ENCODE results near the gene CAV3. TPM values are rescaled to one million over a fixed set of nuclear protein-coding genes. Genes with fewer than 3 reads are reported as not detected.

Gene CAV3
- total and polyA plus RNA-seq, 4 donors, result not detected

DNA sequence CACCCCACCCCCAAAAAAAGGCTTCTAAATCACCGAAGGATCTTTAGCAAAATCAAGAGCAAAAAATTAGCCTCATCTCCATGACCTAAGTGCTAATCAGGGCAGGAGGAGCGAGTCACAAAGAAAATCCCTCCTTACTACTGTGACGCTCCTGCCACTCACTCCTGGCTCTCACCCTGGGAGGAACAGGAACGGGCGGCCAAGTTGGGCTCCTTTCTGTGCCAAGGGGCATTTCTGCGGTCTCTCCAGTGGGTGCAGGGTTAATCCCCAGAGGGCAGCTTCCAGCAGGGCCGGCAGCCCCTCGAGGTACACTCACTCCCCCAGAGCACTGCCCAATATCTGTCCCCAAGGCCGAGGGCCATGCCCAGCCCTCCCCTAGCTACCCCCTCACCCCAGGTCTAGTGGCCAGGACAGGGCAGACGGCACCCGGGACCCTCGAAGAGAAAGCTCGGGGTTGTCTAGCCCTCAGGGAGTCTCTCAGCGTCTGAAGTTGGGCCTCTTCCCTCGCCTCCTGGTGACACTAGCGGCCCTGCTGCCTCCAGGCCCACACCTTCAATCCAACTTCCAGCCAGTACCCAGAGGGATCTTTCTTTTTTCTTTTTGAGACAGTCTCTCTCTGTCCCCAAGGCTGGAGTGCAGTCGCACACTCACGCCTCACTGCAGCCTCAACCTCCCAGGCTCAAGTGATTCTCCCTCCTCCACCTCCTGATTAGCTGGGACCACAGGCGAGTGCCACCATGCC is 706 bp downstream of the CAV3 start:
- TF ChIP-seq FOXA2 (IDR thresholded peaks at IDR 0.05) (no peak), RXRA (IDR thresholded peaks at IDR 0.05) (no peak), HNF4A (conservative IDR thresholded peaks at IDR 0.05) (no peak), SP1 (IDR thresholded peaks at IDR 0.05) (no peak), TAF1 (conservative IDR thresholded peaks at IDR 0.05) (no peak), EGR1 (IDR thresholded peaks at IDR 0.05; ENCODE audit: low read depth in 2 of 2) (no peak), FOXA1 (IDR thresholded peaks at IDR 0.05) (no peak), RAD21 (IDR thresholded peaks at IDR 0.05) (no peak), JUND (IDR thresholded peaks at IDR 0.05) (no peak), GABPA (IDR thresholded peaks at IDR 0.05 in 1 of 2, conservative IDR thresholded peaks at IDR 0.05 in 1 of 2) (no peak), HNF4G (IDR thresholded peaks at IDR 0.05) (no peak), YY1 (IDR thresholded peaks at IDR 0.05) (no peak)
- TF ChIP-seq, protein P1, sequence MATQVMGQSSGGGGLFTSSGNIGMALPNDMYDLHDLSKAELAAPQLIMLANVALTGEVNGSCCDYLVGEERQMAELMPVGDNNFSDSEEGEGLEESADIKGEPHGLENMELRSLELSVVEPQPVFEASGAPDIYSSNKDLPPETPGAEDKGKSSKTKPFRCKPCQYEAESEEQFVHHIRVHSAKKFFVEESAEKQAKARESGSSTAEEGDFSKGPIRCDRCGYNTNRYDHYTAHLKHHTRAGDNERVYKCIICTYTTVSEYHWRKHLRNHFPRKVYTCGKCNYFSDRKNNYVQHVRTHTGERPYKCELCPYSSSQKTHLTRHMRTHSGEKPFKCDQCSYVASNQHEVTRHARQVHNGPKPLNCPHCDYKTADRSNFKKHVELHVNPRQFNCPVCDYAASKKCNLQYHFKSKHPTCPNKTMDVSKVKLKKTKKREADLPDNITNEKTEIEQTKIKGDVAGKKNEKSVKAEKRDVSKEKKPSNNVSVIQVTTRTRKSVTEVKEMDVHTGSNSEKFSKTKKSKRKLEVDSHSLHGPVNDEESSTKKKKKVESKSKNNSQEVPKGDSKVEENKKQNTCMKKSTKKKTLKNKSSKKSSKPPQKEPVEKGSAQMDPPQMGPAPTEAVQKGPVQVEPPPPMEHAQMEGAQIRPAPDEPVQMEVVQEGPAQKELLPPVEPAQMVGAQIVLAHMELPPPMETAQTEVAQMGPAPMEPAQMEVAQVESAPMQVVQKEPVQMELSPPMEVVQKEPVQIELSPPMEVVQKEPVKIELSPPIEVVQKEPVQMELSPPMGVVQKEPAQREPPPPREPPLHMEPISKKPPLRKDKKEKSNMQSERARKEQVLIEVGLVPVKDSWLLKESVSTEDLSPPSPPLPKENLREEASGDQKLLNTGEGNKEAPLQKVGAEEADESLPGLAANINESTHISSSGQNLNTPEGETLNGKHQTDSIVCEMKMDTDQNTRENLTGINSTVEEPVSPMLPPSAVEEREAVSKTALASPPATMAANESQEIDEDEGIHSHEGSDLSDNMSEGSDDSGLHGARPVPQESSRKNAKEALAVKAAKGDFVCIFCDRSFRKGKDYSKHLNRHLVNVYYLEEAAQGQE (IDR thresholded peaks at IDR 0.05), result no peak
- TF ChIP-seq, protein P2, sequence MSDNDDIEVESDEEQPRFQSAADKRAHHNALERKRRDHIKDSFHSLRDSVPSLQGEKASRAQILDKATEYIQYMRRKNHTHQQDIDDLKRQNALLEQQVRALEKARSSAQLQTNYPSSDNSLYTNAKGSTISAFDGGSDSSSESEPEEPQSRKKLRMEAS (IDR thresholded peaks at IDR 0.05), result no peak
- TF ChIP-seq, protein P3, sequence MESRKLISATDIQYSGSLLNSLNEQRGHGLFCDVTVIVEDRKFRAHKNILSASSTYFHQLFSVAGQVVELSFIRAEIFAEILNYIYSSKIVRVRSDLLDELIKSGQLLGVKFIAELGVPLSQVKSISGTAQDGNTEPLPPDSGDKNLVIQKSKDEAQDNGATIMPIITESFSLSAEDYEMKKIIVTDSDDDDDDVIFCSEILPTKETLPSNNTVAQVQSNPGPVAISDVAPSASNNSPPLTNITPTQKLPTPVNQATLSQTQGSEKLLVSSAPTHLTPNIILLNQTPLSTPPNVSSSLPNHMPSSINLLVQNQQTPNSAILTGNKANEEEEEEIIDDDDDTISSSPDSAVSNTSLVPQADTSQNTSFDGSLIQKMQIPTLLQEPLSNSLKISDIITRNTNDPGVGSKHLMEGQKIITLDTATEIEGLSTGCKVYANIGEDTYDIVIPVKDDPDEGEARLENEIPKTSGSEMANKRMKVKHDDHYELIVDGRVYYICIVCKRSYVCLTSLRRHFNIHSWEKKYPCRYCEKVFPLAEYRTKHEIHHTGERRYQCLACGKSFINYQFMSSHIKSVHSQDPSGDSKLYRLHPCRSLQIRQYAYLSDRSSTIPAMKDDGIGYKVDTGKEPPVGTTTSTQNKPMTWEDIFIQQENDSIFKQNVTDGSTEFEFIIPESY (IDR thresholded peaks at IDR 0.05), result no peak
- TF ChIP-seq, protein P4, sequence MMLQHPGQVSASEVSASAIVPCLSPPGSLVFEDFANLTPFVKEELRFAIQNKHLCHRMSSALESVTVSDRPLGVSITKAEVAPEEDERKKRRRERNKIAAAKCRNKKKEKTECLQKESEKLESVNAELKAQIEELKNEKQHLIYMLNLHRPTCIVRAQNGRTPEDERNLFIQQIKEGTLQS (IDR thresholded peaks at IDR 0.05), result no peak
- TF ChIP-seq, protein P5, sequence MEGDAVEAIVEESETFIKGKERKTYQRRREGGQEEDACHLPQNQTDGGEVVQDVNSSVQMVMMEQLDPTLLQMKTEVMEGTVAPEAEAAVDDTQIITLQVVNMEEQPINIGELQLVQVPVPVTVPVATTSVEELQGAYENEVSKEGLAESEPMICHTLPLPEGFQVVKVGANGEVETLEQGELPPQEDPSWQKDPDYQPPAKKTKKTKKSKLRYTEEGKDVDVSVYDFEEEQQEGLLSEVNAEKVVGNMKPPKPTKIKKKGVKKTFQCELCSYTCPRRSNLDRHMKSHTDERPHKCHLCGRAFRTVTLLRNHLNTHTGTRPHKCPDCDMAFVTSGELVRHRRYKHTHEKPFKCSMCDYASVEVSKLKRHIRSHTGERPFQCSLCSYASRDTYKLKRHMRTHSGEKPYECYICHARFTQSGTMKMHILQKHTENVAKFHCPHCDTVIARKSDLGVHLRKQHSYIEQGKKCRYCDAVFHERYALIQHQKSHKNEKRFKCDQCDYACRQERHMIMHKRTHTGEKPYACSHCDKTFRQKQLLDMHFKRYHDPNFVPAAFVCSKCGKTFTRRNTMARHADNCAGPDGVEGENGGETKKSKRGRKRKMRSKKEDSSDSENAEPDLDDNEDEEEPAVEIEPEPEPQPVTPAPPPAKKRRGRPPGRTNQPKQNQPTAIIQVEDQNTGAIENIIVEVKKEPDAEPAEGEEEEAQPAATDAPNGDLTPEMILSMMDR (IDR thresholded peaks at IDR 0.05; ENCODE audit: low read depth, low read length, missing input control), result no peak
- no peaks in the 10 kb centered on the region for H3K4me1 ChIP-seq (ENCODE audit: control insufficient read depth in 4 of 4, insufficient read depth in 4 of 4, low read length in 3 of 4)
- DNase-seq (ENCODE audit: low spot score), result no peak
- H3K27ac ChIP-seq (ENCODE audit: low read depth in 1 of 2, low read length in 2 of 2), result no peak overlapping the region
- H3K9me3 ChIP-seq (ENCODE audit: control insufficient read depth in 4 of 4, low read length in 3 of 4), result no peaks in the 10 kb centered on the region
- H3K9ac ChIP-seq (ENCODE audit: low read depth in 1 of 2, low read length in 2 of 2), result no peak overlapping the region
- WGBS, result 90% methylated on average over 19 of the region's 19 CpGs
- H3K36me3 ChIP-seq (ENCODE audit: control insufficient read depth in 4 of 4, insufficient read depth in 3 of 4, low read depth in 1 of 4, low read length in 3 of 4), result no peaks in the 10 kb centered on the region
- no peaks in the 10 kb centered on the region for H3K27me3 ChIP-seq (ENCODE audit: control insufficient read depth in 4 of 4, insufficient read depth in 4 of 4, low read length in 3 of 4)
- H3K4me3 ChIP-seq (ENCODE audit: low read depth in 1 of 3, low read length in 3 of 3), result no peak overlapping the region

Measured in liver (tissue), 9 donors.